ENCODE measurements around the gene ANO10. TPM values are rescaled to one million over a fixed set of nuclear protein-coding genes. Genes with fewer than 3 reads are reported as not detected.

Gene ANO10
- total and polyA plus RNA-seq, 2 donors (not counting 3 experiments of a cell fraction or from before 2014, with no cell fraction given) = 28.4 to 45.8 TPM

- dilution Hi-C loops (cut with MboI; ENCODE audit: extremely low pct_ligation_motif_present, low sequenced_read_pairs) (no loop called here), intact Hi-C loops (cut with micrococcal nuclease) (no loop called here)
- Histone ChIP-seq H2AFZ (ENCODE audit: low read depth, low read length) (no peak overlapping the region), H3K4me1 (ENCODE audit: control insufficient read depth, extremely low read depth, insufficient read depth, low read length) (peaks cover 15% of the 10 kb centered on the region), H4K20me1 (replicated peaks; ENCODE audit: control insufficient read depth, extremely low read depth, insufficient read depth, low read length) (no peaks in the 10 kb centered on the region), H3K9me1 (replicated peaks; ENCODE audit: control insufficient read depth, extremely low read depth, insufficient read depth, low read length) (no peaks in the 10 kb centered on the region), H3K9ac (replicated peaks; ENCODE audit: extremely low read depth, insufficient read depth, low read length) (no peak overlapping the region), H3K4me3 (replicated peaks in 1 of 3; ENCODE audit: insufficient read depth in 1 of 3, low read depth in 1 of 3, low read length in 3 of 3) (no peak overlapping the region), H3K4me2 (ENCODE audit: insufficient read depth, low read length) (no peak overlapping the region), H3K36me3 (ENCODE audit: control insufficient read depth in 2 of 2, extremely low read depth in 1 of 2, insufficient read depth in 2 of 2, low read length in 2 of 2) (peaks cover 0 to 3% of the 10 kb centered on the region in 2 experiments), H3K27ac (ENCODE audit: insufficient read depth, low read depth, low read length) (no peak overlapping the region), H3K79me2 (ENCODE audit: control insufficient read depth, insufficient read depth, low read length) (peaks cover 4% of the 10 kb centered on the region), H3K9me3 (replicated peaks; ENCODE audit: control insufficient read depth, insufficient read depth, low read length) (no peaks in the 10 kb centered on the region), H3K27me3 (ENCODE audit: control insufficient read depth in 2 of 2, insufficient read depth in 2 of 2, low read length in 2 of 2) (no peaks in the 10 kb centered on the region)
- FAIRE-seq (no peak), DNase-seq (ENCODE audit: low read depth, low spot score) (no peak)
- CTCF ChIA-PET = interaction anchor here (0.9 to 1.0 kb wide), 2 partner anchors 31 to 77 kb away, joined by 3 read pairs; no protein-coding TSS in a partner anchor
- no TSS peak for BruUV-seq (replicated peaks)
- TF ChIP-seq MYC (IDR thresholded peaks at IDR 0.05; ENCODE audit: low read depth, low read length) = no peak
- no peak for TF ChIP-seq JUN (IDR thresholded peaks at IDR 0.05; ENCODE audit: borderline replicate concordance, insufficient read depth, insufficient read length, low read depth)
- TF ChIP-seq POLR2A (IDR thresholded peaks at IDR 0.05; ENCODE audit: low read depth, low read length) = no peak
- TF ChIP-seq, protein P1, sequence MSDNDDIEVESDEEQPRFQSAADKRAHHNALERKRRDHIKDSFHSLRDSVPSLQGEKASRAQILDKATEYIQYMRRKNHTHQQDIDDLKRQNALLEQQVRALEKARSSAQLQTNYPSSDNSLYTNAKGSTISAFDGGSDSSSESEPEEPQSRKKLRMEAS (IDR thresholded peaks at IDR 0.05; ENCODE audit: insufficient read depth, insufficient read length) = no peak
- TF ChIP-seq CTCF (IDR thresholded peaks at IDR 0.05; ENCODE audit: extremely low read depth in 1 of 2, insufficient read depth in 1 of 2, low read depth in 1 of 2, low read length in 2 of 2) = no peak
- no peak for TF ChIP-seq FOS (IDR thresholded peaks at IDR 0.05; ENCODE audit: borderline replicate concordance, insufficient read depth, low read length)
- TF ChIP-seq EZH2 (IDR thresholded peaks at IDR 0.05; ENCODE audit: borderline replicate concordance, low read depth, low read length, severe bottlenecking) = no peak
- TF ChIP-seq POLR2AphosphoS5 (IDR thresholded peaks at IDR 0.05; ENCODE audit: insufficient read depth, low read depth, low read length) = no peak
- no peak for TF ChIP-seq GATA2 (IDR thresholded peaks at IDR 0.05; ENCODE audit: insufficient read depth, insufficient read length, low read depth, low read length)
- POLR2A ChIA-PET = no interaction called here
These were observed 41.6 kb downstream of the ANO10 start for GRCh38 chr3:43580181-43580580.
